ENCODE data around the gene CASP8AP2. TPM values are rescaled to one million over a fixed set of nuclear protein-coding genes. Genes with fewer than 3 reads are reported as not detected.
A peak's percentile ranks its signal among the peaks of the same experiment; 100 is the strongest.
"Not testable (repeated sequence)": the region's sequence is repeated elsewhere in the genome, so short reads cannot be mapped to it uniquely, and the experiment has no call there.

CASP8AP2 gene
- total RNA-seq, 1 experiment from 2014 or later = 9.3 TPM

DNA sequence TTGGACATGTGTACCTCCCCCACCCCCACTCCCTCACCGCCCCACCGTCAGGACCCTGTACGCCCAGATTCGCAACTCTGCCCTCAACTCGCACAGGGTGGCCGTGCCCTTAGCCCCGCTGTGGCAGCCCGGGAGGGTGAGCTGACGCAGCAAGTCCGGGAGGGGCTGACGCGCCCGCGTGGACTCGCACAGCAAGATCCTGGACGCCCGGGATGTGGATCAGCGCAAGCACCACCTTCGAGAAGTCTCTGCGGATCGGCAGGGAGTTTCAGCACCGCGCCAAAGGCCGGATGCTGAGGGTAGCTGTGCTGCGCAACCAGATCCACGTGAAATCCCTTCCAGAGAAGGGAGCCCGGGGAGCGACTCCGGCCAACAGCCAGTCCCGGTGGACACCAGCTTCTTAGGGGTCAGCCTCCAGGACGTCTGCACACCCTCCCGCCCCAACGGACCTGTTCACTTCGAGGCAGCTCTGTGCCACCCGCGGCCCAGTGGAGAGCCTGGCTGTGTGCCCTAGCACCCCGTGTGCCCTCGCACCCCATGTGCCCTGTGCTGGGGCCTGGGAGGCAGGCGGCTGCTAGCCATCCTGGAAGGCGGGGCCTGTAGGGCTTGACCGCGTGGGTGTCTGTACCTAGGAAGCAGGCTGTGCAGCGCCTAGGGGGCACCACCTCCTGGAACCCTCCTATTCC lies 57.9 kb downstream of the CASP8AP2 start:
- DNase-seq (ENCODE audit: low read depth) = no peak

DNA sequence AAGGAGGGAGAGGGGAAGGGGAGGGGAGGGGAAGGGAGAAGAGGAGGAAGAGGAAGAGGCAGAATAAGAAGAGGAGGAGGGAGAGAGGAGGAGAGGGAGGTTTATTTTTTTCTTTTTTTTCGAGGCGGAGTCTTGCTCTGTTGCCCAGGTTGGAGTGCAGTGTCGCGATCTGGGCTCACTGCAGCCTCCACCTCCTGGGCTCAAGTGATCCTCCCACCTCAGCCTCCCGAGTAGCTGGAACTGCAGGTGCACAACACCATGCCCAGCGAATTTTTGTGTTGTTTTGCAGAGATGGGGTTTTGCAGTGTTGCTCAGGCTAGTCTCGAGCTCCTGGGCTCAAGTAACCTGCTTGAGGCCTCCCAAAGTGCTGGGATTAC lies 58.4 kb downstream of the CASP8AP2 start:
- DNase-seq (ENCODE audit: low read depth) = no peak

DNA sequence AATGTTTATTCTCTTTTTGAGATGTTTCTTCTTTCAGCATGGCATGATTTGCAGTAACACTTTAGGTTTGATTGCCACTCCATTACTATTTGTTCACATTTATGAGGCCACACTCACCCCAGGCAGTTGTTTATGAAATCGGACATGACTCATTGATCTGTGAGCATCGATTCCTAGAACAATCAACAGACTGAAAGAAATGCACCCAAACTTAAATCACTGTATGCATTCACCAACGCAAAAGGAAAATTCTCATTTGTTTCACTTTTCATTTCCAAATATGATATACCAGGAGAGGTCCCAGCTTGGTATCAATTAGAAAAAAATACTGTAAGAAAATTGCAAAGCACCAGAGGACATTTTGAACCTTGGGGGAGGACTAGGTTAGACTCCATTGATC lies 59.2 kb downstream of the CASP8AP2 start:
- DNase-seq (ENCODE audit: low read depth) = no peak

DNA sequence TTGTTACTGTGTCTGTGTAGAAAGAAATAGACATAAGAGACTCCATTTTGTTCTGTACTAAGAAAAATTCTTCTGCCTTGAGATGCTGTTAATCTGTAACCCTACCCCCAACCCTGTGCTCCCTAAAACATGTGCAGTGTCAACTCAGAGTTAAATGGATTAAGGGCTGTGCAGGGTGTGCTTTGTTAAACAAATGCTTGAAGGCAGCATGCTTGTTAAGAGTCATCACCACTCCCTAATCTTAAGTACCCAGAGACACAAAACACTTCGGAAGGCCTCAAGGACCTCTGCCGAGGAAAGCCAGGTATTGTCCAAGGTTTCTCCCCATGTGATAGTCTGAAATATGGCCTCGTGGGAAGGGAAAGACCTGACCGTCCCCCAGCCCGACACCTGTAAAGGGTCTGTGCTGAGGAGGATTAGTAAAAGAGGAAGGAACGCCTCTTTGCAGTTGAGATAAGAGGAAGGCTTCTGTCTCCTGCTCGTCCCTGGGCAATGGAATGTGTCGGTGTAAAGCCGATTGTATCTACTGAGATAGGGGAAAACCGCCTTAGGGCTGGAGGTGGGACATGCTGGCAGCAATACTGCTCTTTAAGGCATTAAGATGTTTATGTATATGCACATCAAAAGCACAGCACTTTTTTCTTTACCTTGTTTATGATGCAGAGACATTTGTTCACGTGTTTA lies 61.3 kb downstream of the CASP8AP2 start:
- not testable (repeated sequence) for DNase-seq (ENCODE audit: low read depth)

DNA sequence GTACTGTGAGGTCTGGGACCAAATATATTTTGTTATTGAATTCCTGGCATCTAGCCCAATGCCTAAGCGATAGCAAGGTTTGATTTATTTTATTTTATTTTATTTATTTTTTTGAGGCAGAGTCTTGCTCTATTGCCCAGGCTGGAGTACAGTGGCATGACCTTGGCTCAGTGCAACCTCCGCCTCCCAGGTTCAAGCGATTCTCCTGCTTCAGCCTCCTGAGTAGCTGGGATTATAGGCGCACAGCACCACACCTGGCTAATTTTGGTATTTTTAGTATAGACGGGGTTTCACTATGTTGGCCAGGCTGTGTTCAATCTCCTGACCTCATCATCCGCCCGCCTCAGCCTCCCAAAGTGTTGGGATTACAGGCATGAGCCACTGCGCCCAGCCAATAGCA lies 62.9 kb downstream of the CASP8AP2 start:
- not testable (repeated sequence) for DNase-seq (ENCODE audit: low read depth)

DNA sequence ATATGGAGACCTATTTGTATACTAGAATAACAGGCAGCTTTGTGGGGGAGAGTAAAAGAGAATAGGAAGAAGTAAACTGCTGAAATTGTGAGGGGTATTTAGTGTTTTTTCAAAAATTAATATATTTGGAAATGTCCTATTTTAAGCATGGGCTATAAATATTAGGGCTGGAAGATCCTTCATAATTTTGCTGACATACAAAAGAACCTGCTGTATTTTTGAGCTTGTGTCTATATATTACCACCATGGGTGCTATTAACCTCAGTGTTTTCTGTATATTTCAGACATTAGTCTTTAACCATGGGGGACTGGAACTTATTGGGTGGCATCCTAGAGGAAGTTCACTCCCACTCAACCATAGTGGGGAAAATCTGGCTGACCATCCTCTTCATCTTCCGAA lies 64.5 kb downstream of the CASP8AP2 start, which contains the start of gene GJA10:
TSS of gene GJA10 (plus strand) at position 301 of the 400 bp plus-strand sequence. CDS start at position 301, 0 bp downstream.
- no peak for DNase-seq (ENCODE audit: low read depth)

DNA sequence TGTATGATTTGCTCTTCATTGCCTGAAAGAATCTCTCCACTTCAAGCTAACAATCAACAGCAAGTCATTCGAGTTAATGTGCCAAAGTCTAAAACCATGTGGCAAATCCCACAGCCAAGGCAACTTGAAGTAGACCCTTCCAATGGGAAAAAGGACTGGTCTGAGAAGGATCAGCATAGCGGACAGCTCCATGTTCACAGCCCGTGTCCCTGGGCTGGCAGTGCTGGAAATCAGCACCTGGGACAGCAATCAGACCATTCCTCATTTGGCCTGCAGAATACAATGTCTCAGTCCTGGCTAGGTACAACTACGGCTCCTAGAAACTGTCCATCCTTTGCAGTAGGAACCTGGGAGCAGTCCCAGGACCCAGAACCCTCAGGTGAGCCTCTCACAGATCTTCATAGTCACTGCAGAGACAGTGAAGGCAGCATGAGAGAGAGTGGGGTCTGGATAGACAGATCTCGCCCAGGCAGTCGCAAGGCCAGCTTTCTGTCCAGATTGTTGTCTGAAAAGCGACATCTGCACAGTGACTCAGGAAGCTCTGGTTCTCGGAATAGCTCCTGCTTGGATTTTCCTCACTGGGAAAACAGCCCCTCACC lies 65.7 kb downstream of the CASP8AP2 start:
- DNase-seq (ENCODE audit: low read depth) = peak; percentile 34

DNA sequence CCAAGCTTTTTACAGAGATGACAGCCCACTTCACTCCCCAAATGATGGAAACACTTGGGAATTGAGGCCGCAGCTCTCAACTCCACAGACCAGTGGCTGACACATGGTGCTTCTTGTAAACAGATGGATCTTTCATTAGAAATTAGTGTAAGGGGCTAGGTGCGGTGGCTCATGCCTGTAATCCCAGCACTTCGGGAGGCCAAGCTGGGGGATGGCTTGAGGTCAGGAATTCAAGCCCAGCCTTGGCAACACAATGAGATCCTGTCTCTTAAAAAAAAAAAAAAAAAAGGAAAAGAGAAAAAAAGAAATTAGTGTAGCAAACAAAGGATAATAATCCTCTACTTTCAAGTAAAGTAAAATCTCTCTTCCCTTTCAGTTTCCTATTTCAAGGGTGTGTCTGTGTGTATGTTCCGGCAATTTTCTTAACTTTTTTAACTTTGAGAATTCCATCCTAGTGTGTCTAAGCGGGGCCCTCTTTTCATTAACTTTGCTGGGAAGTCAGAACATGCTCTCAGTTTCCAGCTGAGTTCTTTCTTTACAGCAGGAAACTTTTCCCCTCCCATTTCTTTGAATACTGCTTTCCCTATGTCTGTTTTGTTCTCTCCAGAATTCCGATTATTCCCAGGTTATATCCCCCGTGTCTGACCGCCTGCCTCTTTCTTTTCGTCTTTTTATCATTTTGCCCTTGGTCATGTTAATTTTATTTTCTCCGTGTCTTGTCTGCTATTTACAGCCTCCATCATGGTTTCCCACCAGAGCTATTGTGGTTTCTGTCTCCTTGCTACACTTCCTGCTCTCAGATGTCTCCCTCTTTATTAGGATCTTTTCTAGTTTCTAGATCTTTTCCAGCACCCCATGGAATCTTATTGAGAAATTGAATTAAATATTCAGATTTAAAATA lies 80.6 kb downstream of the CASP8AP2 start:
- not testable (repeated sequence) for DNase-seq (ENCODE audit: low read depth)

DNA sequence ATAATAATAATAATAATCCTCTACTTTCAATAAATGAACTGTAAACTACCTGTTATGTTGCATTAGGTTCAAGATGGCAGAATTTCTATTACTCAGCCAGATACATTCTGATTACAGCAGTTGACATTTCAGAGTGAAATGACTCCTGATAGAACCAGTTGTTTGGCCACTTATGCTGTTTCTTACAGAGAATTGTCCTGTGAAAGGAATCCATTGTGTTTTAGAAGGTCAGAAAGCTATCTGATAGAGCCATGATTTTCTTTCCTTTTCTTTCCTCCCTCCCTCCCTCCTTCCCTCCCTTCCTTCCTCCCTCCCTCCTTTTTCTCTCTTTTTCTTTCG lies 81.2 kb downstream of the CASP8AP2 start:
- no peak for DNase-seq (ENCODE audit: low read depth)

DNA sequence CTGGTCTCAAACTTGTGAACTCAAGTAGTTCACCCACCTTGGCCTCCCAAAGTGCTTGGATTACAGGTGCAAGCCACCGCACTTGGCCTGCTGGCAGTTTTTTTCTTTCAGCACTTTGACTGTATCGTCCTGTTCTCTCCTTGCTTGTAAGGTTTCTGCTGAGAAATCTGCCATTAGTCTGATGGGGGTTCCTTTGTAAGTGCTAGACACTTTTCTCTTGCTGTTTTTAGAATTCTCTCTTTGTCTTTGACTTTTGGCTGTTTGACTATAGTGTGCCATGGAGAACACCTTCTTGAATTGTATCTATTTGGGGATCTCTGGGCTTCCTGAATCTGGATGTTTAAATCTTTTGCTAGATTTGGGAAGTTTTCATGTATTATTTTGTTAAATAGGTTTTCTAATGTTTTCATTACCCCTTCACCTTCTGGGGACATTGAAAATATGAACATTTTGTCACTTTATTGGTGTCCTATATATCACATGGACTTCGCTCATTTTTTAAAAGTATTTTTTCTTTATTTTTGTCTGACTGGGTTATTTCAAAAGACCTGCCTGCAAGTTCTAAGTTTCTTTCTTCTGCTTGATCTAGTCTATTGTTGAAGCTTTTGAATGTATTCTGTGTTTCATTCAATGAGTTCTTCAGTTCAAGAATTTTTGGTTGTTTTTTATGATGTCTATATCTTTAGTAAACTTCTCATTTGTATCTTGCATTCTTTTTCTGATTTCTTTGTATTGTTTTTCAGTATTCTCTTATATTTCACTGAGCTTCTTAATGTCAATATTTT lies 86.6 kb downstream of the CASP8AP2 start:
- DNase-seq (ENCODE audit: low read depth) = no peak

DNA sequence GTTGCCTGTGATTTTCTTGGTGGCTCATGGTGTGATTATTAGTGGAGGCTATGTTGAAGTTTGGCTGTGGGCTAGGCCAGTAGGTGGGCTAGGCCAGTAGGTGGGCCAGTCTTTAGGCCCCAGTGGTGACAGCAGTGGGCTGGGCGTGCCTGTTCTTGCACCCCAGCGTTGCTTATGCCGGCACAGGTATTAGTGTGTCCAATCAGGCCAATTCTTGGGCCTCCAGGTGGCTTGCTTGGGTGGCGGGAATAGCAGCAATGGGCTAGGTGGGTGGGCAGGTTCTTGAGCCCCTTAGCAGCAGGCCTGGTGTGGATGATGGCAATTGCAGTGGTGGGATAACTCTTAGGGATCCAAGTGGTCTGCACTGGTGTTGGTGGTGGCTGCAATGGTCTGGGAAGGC lies 87.5 kb downstream of the CASP8AP2 start:
- no peak for DNase-seq (ENCODE audit: low read depth)

DNA sequence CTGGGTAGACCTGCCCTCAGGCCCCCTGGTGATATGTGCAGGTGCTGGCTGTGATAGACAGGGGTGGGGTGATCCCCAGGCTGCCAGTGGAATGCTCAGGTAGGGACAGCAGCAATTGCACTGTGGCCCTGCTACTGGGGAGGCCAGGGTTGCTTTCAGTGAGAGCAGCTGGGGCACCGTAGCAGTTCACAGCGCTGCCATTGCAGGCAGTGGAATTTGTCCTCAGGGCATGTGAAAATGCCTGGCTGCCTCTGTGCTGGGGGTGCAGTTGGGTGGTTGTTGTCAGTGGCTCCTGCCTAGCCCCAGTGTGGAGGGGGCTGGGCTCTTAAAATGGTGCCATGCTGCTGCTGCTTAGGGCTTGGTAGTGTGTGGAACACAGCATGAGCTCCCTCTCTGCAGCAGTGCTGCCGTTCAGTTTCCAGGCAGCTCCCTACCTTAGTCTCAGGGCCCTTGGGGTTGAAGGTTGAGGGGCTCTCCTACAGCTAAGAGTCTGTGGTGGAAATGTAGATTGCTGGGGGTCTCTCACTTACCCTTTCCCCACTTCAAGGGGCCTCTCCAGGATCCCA lies 88.2 kb downstream of the CASP8AP2 start:
- DNase-seq (ENCODE audit: low read depth) = no peak

Other genes starting within 250 kb of the CASP8AP2 start
- gene LYRM2, start 191.1 kb upstream of the CASP8AP2 start, total RNA-seq (2014; rRNA removed; shearing (Covaris generic)) = 20.6 and 25.1 TPM in 2 replicates
- gene MDN1, start 10.1 kb upstream of the CASP8AP2 start, total RNA-seq (2014; rRNA removed; shearing (Covaris generic)) = 3.5 and 8.7 TPM in 2 replicates
- not detected in 2 replicates for gene GJA10, start 64.6 kb downstream of the CASP8AP2 start, total RNA-seq (2014; rRNA removed; shearing (Covaris generic))

Measured in M059J (cell line).